ENCODE data around the gene PCSK7. TPM values are rescaled to one million over a fixed set of nuclear protein-coding genes. Genes with fewer than 3 reads are reported as not detected.

PCSK7 gene
- total and polyA plus RNA-seq, 2 of the 4 experiments (the other 2 are of a cell fraction), result 35.8 to 54.3 TPM

DNA sequence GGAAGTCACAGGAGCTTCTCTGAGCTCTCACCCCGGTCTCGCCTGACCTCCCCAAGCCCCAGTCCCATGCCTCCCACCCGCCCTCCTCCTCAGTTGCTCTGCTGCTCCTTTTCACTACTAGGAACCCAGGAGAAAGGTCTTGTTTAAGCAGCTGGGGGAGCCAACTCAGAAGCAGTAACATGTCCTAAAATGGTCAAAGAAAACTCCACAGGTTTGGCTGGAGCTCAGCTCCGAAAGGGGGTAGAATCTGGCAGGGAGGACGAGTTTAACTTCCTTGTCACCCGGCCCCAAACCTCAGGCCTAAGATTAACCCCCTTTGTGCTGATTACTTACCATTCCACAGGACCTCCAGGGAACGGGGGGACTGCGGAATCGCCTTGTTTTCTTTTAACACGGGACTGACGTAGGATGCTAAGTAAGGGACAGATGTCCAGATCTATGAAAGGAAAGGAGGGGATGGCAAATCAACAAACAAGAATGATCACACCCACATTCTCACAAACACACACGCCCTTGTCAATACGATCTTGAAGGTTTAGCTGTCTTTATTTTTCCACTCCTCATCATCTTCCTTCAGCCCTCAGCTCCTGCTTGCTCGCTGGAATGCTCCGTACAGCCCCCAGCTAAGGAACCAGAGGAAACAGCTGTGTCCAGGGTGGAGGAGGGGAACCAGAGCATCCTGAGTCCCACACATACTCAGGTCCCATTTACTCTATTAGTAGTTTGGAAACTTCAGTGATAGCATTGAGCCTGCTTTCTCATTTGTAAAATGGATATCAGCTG is 13.5 kb downstream of the PCSK7 start (continued):
- no peak for TF ChIP-seq CHD1 (IDR thresholded peaks at IDR 0.05; ENCODE audit: low read depth, low read length)

DNA sequence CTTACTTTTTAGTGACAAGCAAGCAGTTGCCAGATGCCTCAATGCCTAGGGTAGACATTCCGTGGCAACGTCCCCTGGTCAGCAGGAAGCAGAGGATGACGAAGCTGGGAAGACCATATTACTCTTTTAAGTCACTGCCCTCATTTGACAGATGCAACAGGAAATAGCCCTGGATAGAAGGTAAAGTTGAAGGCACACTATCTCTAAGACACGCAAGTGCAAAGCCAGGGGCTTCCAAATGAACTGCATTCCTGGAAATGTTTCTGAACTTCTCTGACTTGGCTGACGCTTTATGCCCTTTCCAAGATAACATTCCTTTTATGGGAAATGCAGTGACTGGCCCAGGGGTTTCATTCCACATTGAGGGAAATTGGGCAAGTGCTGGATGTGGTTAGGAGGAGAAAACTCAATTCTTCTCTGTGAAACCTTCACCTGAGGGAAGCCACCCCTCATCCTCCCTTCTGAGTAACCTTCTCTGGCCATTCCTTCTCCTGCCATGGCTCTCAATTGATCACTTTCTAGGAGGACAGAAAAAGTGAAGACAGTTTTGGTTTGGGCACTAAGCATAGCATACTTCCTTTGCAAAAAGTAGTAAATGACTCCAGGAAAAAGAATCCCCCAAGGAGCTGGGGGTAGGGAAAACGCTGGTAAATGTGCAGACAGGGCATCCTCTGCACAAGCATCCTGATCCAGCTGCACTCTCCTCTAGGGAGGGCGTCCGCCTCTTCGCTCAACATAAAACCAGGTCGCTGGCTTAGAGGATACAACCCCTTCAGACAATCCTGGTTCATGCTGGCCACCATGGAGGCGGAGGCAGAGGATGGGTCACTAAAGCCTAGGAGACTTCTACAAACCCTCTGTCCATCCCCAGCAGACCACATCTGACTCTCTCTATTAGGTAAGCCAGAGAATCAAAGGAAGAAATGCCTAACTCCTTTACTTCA is 14.5 kb downstream of the PCSK7 start:
- H3K9ac ChIP-seq (ENCODE audit: low read depth, low read length), result peak overlapping the region; percentile 90
- peaks cover 28% of the 10 kb centered on the region for H3K9me1 ChIP-seq (ENCODE audit: insufficient read depth, low read length)
- H2BK20ac ChIP-seq (ENCODE audit: low read depth, low read length), result peak overlapping the region; percentile 96
- H3K18ac ChIP-seq (ENCODE audit: low read depth, low read length), result peak overlapping the region; percentile 98
- peak overlapping the region; percentile 54 for H2AFZ ChIP-seq (replicated peaks; ENCODE audit: low read length, poor library complexity)
- CTCF ChIA-PET, result interaction anchor here (2.0 kb wide), 1 partner anchor 10 kb away, joined by 6 read pairs; no protein-coding TSS in a partner anchor
- intact Hi-C loops (cut with micrococcal nuclease) (no loop called here), in situ Hi-C loops (cut with MboI; ENCODE audit: low sequenced_read_pairs) (no loop called here), dilution Hi-C loops (cut with HindIII; ENCODE audit: low sequenced_read_pairs, unreplicated experiment) (no loop called here)
- H3K4me3 ChIP-seq (ENCODE audit: insufficient read depth, low read depth, low read length), result no peak overlapping the region
- peak; percentile 88 for DNase-seq
- TSS peak; percentile 12 for BruUV-seq (replicated peaks)
- peak overlapping the region; percentile 99 for H3K4ac ChIP-seq (ENCODE audit: low read depth, low read length)
- peak overlapping the region; percentile 100 for H3K27ac ChIP-seq (ENCODE audit: insufficient read depth, low read length)
- no peaks in the 10 kb centered on the region for H3K9me3 ChIP-seq (ENCODE audit: control insufficient read depth, insufficient read depth, low read length)
- peak overlapping the region; percentile 100 for H2AK5ac ChIP-seq (ENCODE audit: low read depth, low read length)
- peaks cover 40% of the 10 kb centered on the region for H3K36me3 ChIP-seq (ENCODE audit: control insufficient read depth, insufficient read depth, low read length)
- peak overlapping the region; percentile 100 for H4K5ac ChIP-seq (ENCODE audit: low read depth, low read length)
- H2BK15ac ChIP-seq (ENCODE audit: low read depth, low read length), result peak overlapping the region; percentile 100
- H3K4me2 ChIP-seq (ENCODE audit: low read depth, low read length), result peak overlapping the region; percentile 1
- peaks cover 40% of the 10 kb centered on the region for H3K4me1 ChIP-seq (ENCODE audit: control insufficient read depth, insufficient read depth, low read length)
- H3K56ac ChIP-seq (ENCODE audit: extremely low read depth, insufficient read depth, low read length), result peak overlapping the region; percentile 98
- H3K79me1 ChIP-seq (ENCODE audit: low read depth in 1 of 2, low read length in 2 of 2), result peaks cover 18 to 46% of the 10 kb centered on the region in 2 experiments; a peak in 3 of 4 replicates
- peak overlapping the region; percentile 99 for H2BK5ac ChIP-seq (ENCODE audit: low read depth, low read length, poor library complexity, severe bottlenecking)
- H4K8ac ChIP-seq (ENCODE audit: low read depth in 2 of 2, low read length in 2 of 2), result peak overlapping the region; percentile 95 to 99
- POLR2A ChIA-PET (ENCODE audit: unreplicated experiment), result interaction anchor here (1.2 to 2.0 kb wide), 2 partner anchors 9 to 18 kb away, joined by 6 to 11 read pairs; partner anchors contain the start of gene TAGLN
- peak overlapping the region; percentile 99 for H4K91ac ChIP-seq (ENCODE audit: insufficient read depth, low read depth, low read length)
- H3K23ac ChIP-seq (ENCODE audit: low read depth, low read length), result peak overlapping the region; percentile 98
- H3K27me3 ChIP-seq (ENCODE audit: control insufficient read depth, insufficient read depth, low read length), result no peaks in the 10 kb centered on the region
- no CpG with 5 or more reads among the region's 11 CpGs for WGBS, 2 experiments (ENCODE audit: extremely low coverage in 2 of 2, insufficient read length in 1 of 2)
- no peaks in the 10 kb centered on the region for H4K20me1 ChIP-seq (ENCODE audit: insufficient read depth, low read length)
- H3K14ac ChIP-seq (replicated peaks; ENCODE audit: low read depth, low read length), result peak overlapping the region; percentile 98
- peak overlapping the region; percentile 96 for H2AK9ac ChIP-seq (replicated peaks; ENCODE audit: low read depth, low read length, poor library complexity)
- H2BK120ac ChIP-seq (ENCODE audit: low read depth, low read length), result peak overlapping the region; percentile 97
- peak; percentile 56 for ATAC-seq (ENCODE audit: low read depth)
- TF ChIP-seq RFX5 (IDR thresholded peaks at IDR 0.05; ENCODE audit: low read depth, low read length), result no peak
- TF ChIP-seq USF2 (IDR thresholded peaks at IDR 0.05; ENCODE audit: low read depth, low read length), result no peak
- TF ChIP-seq POLR2A (IDR thresholded peaks at IDR 0.05; ENCODE audit: low read depth, low read length), result peak; percentile 16; the same call in 1 of the 2 replicates
- TF ChIP-seq MAZ (IDR thresholded peaks at IDR 0.05; ENCODE audit: borderline replicate concordance, low read depth, low read length), result no peak
- peak; percentile 62; the same call in 1 of the 2 replicates for TF ChIP-seq CEBPB (IDR thresholded peaks at IDR 0.05; ENCODE audit: low read depth, low read length)
- TF ChIP-seq BHLHE40 (IDR thresholded peaks at IDR 0.05; ENCODE audit: low read depth, low read length), result no peak
- TF ChIP-seq RCOR1 (IDR thresholded peaks at IDR 0.05; ENCODE audit: insufficient replicate concordance, low read length), result no peak
- TF ChIP-seq SMC3 (IDR thresholded peaks at IDR 0.05; ENCODE audit: low read depth, low read length), result no peak
- TF ChIP-seq, protein P1, sequence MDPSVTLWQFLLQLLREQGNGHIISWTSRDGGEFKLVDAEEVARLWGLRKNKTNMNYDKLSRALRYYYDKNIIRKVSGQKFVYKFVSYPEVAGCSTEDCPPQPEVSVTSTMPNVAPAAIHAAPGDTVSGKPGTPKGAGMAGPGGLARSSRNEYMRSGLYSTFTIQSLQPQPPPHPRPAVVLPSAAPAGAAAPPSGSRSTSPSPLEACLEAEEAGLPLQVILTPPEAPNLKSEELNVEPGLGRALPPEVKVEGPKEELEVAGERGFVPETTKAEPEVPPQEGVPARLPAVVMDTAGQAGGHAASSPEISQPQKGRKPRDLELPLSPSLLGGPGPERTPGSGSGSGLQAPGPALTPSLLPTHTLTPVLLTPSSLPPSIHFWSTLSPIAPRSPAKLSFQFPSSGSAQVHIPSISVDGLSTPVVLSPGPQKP (IDR thresholded peaks at IDR 0.05; ENCODE audit: borderline replicate concordance, low read depth, low read length), result no peak
